IMR-90 (cell line): ENCODE data around the gene TACC2. TPM values are rescaled to one million over a fixed set of nuclear protein-coding genes. Genes with fewer than 3 reads are reported as not detected.

Experiments
- ATAC-seq: fragments of 200-7000 bp; cut with Tn5 transposase; 2 replicates; pipeline ENCODE4 v1.9.1; 2020; ENCODE audit warnings: low read depth, mild to moderate bottlenecking, moderate library complexity
- BruUV-seq: library from RNA; stranded (reverse); fragments of 400-500 nt; replicated peaks from 2 replicates; lab custom pipeline; 2021; lab: Mats Ljungman, UMichigan
- CTCF ChIA-PET: fragments of 300-600 bp; formaldehyde crosslinking; extraction: SDS; loops from one replicate; lab custom pipeline; 2021; ENCODE audit warnings: antibody characterized with exemption; lab: Yijun Ruan, JAX
- POLR2A ChIA-PET: fragments of 300-600 bp; sonication (Branson Sonifier 250); formaldehyde crosslinking; loops from one replicate; lab custom pipeline; 2022; ENCODE audit warnings: antibody characterized with exemption; ENCODE audit not compliant: unreplicated experiment; lab: Charles Lee
- DNase-seq: peaks from one replicate; pipeline ENCODE4 v3.0.0; 2013
- H2AFZ ChIP-seq: replicated peaks from 2 replicates; pipeline ENCODE3; 2013; ENCODE audit warnings: low read length, mild to moderate bottlenecking; ENCODE audit not compliant: poor library complexity
- H2AK5ac ChIP-seq: 2 replicates; pipeline ENCODE4 v1.6.1; 2013; ENCODE audit warnings: low read depth, low read length, inconsistent platforms
- H2AK9ac ChIP-seq: replicated peaks from 2 replicates; pipeline ENCODE3; 2013; ENCODE audit warnings: mild to moderate bottlenecking, low read depth, low read length, moderate library complexity; ENCODE audit not compliant: poor library complexity
- H2BK120ac ChIP-seq: 2 replicates; pipeline ENCODE4 v1.6.1; 2013; ENCODE audit warnings: low read depth, low read length, inconsistent platforms
- H2BK15ac ChIP-seq: 3 replicates; pipeline ENCODE4 v1.6.1; 2013; ENCODE audit warnings: low read depth, low read length, inconsistent platforms
- H2BK20ac ChIP-seq: 2 replicates; pipeline ENCODE4 v1.6.1; 2013; ENCODE audit warnings: low read depth, mild to moderate bottlenecking, inconsistent platforms, low read length, moderate library complexity
- H2BK5ac ChIP-seq: 2 replicates; pipeline ENCODE4 v1.6.1; 2013; ENCODE audit warnings: mild to moderate bottlenecking, low read depth, low read length, inconsistent platforms; ENCODE audit not compliant: poor library complexity, severe bottlenecking
- H3K14ac ChIP-seq: replicated peaks from 2 replicates; pipeline ENCODE4 v1.6.1; 2013; ENCODE audit warnings: low read depth, low read length, inconsistent platforms
- H3K18ac ChIP-seq: 2 replicates; pipeline ENCODE4 v1.6.1; 2013; ENCODE audit warnings: low read depth, low read length, control low read depth
- H3K23ac ChIP-seq: 2 replicates; pipeline ENCODE4 v1.6.1; 2013; ENCODE audit warnings: low read depth, low read length, inconsistent platforms
- H3K27ac ChIP-seq: 2 replicates; pipeline ENCODE4 v1.5.1; 2013; ENCODE audit warnings: mild to moderate bottlenecking, control low read depth, low read length; ENCODE audit not compliant: insufficient read depth
- H3K27me3 ChIP-seq: 2 replicates; pipeline ENCODE4 v1.6.1; 2013; ENCODE audit warnings: low read length; ENCODE audit not compliant: control insufficient read depth, insufficient read depth
- H3K36me3 ChIP-seq: 2 replicates; pipeline ENCODE4 v1.6.1; 2013; ENCODE audit warnings: low read length, mixed read lengths; ENCODE audit not compliant: control insufficient read depth, insufficient read depth
- H3K4ac ChIP-seq: 2 replicates; pipeline ENCODE4 v1.6.1; 2013; ENCODE audit warnings: low read depth, low read length, inconsistent platforms
- H3K4me1 ChIP-seq: 2 replicates; pipeline ENCODE4 v1.6.1; 2013; ENCODE audit warnings: low read length, mixed read lengths; ENCODE audit not compliant: control insufficient read depth, insufficient read depth
- H3K4me2 ChIP-seq: 2 replicates; pipeline ENCODE4 v1.6.1; 2013; ENCODE audit warnings: low read depth, mild to moderate bottlenecking, control low read depth, low read length, moderate library complexity
- H3K4me3 ChIP-seq: 2 replicates; pipeline ENCODE4 v1.5.1; 2013; ENCODE audit warnings: low read depth, mild to moderate bottlenecking, control low read depth, low read length, moderate library complexity; ENCODE audit not compliant: insufficient read depth
- H3K56ac ChIP-seq: 2 replicates; pipeline ENCODE4 v1.6.1; 2013; ENCODE audit warnings: low read length, inconsistent platforms; ENCODE audit not compliant: insufficient read depth; ENCODE audit errors: extremely low read depth
- H3K79me1 ChIP-seq, 2 experiments: 2 replicates each; pipeline ENCODE4 v1.6.1; 2013; ENCODE audit warnings: low read length in 2 of 2, inconsistent platforms in 1 of 2, low read depth in 1 of 2
- H3K9ac ChIP-seq: 2 replicates; pipeline ENCODE4 v1.6.1; 2013; ENCODE audit warnings: low read depth, low read length, control low read depth
- H3K9me1 ChIP-seq: 2 replicates; pipeline ENCODE4 v1.6.1; 2013; ENCODE audit warnings: low read length, inconsistent platforms; ENCODE audit not compliant: insufficient read depth
- H3K9me3 ChIP-seq: 2 replicates; pipeline ENCODE4 v1.6.1; 2013; ENCODE audit warnings: low read length; ENCODE audit not compliant: control insufficient read depth, insufficient read depth
- H4K20me1 ChIP-seq: 2 replicates; pipeline ENCODE4 v1.6.1; 2013; ENCODE audit warnings: low read length, inconsistent platforms; ENCODE audit not compliant: insufficient read depth
- H4K5ac ChIP-seq: 2 replicates; pipeline ENCODE4 v1.6.1; 2013; ENCODE audit warnings: mild to moderate bottlenecking, low read depth, low read length, control low read depth
- H4K8ac ChIP-seq, 2 experiments: 2 replicates each; pipeline ENCODE4 v1.6.1; 2013; ENCODE audit warnings: low read depth in 2 of 2, low read length in 2 of 2, control low read depth in 1 of 2, inconsistent platforms in 1 of 2
- H4K91ac ChIP-seq: 2 replicates; pipeline ENCODE4 v1.6.1; 2013; ENCODE audit warnings: low read depth, low read length, inconsistent platforms; ENCODE audit not compliant: insufficient read depth
- BHLHE40 ChIP-seq: fragments of 150-350 bp; IDR thresholded peaks from 2 replicates; pipeline ENCODE4 v1.6.1; 2016; ENCODE audit warnings: mild to moderate bottlenecking, low read depth, low read length
- CEBPB ChIP-seq: IDR thresholded peaks from 2 replicates; pipeline ENCODE4 v1.6.1; 2012; ENCODE audit warnings: low read depth, low read length, improper control_type of control experiment
- CHD1 ChIP-seq: IDR thresholded peaks from 2 replicates; pipeline ENCODE4 v1.6.1; 2012; ENCODE audit warnings: low read depth, low read length, improper control_type of control experiment
- FOS ChIP-seq: fragments of 150-350 bp; IDR thresholded peaks from 2 replicates; pipeline ENCODE4 v1.6.1; 2016; ENCODE audit warnings: low read depth, low read length
- MAFK ChIP-seq: IDR thresholded peaks from 2 replicates; pipeline ENCODE4 v1.6.1; 2012; ENCODE audit warnings: low read depth, low read length, improper control_type of control experiment
- MAZ ChIP-seq: IDR thresholded peaks from 2 replicates; pipeline ENCODE4 v1.6.1; 2012; ENCODE audit warnings: low read depth, mild to moderate bottlenecking, low read length, improper control_type of control experiment, moderate library complexity, borderline replicate concordance
- MXI1 ChIP-seq: IDR thresholded peaks from 2 replicates; pipeline ENCODE4 v1.6.1; 2012; ENCODE audit warnings: low read depth, mild to moderate bottlenecking, low read length, moderate library complexity, borderline replicate concordance
- NFE2L2 ChIP-seq: fragments of 150-350 bp; IDR thresholded peaks from 2 replicates; pipeline ENCODE4 v1.6.1; 2016; ENCODE audit warnings: low read depth, mild to moderate bottlenecking, low read length
- POLR2A ChIP-seq: IDR thresholded peaks from 2 replicates; pipeline ENCODE4 v1.6.1; 2012; ENCODE audit warnings: mild to moderate bottlenecking, low read depth, low read length
- RAD21 ChIP-seq: IDR thresholded peaks from 2 replicates; pipeline ENCODE4 v1.6.1; 2012; ENCODE audit warnings: low read length, improper control_type of control experiment
- RCOR1 ChIP-seq: IDR thresholded peaks from 2 replicates; pipeline ENCODE4 v1.6.1; 2012; ENCODE audit warnings: mild to moderate bottlenecking, low read length, improper control_type of control experiment; ENCODE audit not compliant: insufficient replicate concordance
- RFX5 ChIP-seq: IDR thresholded peaks from 2 replicates; pipeline ENCODE4 v1.8.0; 2012; ENCODE audit warnings: low read depth, mild to moderate bottlenecking, low read length, moderate library complexity
- SMC3 ChIP-seq: fragments of 150-350 bp; IDR thresholded peaks from 2 replicates; pipeline ENCODE4 v1.6.1; 2016; ENCODE audit warnings: low read depth, mild to moderate bottlenecking, antibody characterized with exemption, low read length, moderate library complexity
- WGBS, 2 experiments: methylation state at CpG; one replicate each; pipeline versions ENCODE4 v1.1.5 to v1.1.7; 2013; ENCODE audit warnings: missing lambda C conversion rate in 2 of 2; ENCODE audit not compliant: insufficient read length in 1 of 2; ENCODE audit errors: extremely low coverage in 2 of 2; 5-methylcytosine and 5-hydroxymethylcytosine counted together
- dilution Hi-C: fragments of 300-500 bp; cut with HindIII; formaldehyde crosslinking; loops from one replicate; pipeline ENCODE4 v1.14.3; 2018; ENCODE audit warnings: low sequenced_read_pairs; ENCODE audit not compliant: unreplicated experiment
- in situ Hi-C: fragments of 300-500 bp; cut with MboI; formaldehyde crosslinking; loops from 3 replicates; pipeline ENCODE4 v1.14.3; 2019; ENCODE audit warnings: low sequenced_read_pairs, inconsistent platforms, mixed read lengths
- intact Hi-C: fragments of 100-400 bp; cut with micrococcal nuclease; formaldehyde crosslinking; loops from 2 replicates; pipeline ENCODE4 v1.10.0; 2022
- polyA plus RNA-seq, 3 experiments: library from polyadenylated mRNA; depleted of rRNA; stranded (reverse); fragments of >200 nt; gene quantifications; 2 replicates each; pipeline ENCODE4 v1.2.3, GENCODE V29; 2012; ENCODE audit warnings: low replicate concordance in 1 of 3
- total RNA-seq: library from RNA; depleted of rRNA; stranded (reverse); fragments of >200 nt; gene quantifications from 2 replicates; pipeline ENCODE4 v1.2.3, GENCODE V29; 2012
- TF ChIP-seq, protein P1 (sequence below): fragments of 150-350 bp; IDR thresholded peaks from 2 replicates; pipeline ENCODE4 v1.6.1; 2016; ENCODE audit warnings: low read depth, mild to moderate bottlenecking, low read length, moderate library complexity, borderline replicate concordance
- TF ChIP-seq, protein P2 (sequence below): fragments of 150-350 bp; IDR thresholded peaks from 2 replicates; pipeline ENCODE4 v1.6.1; 2017; ENCODE audit warnings: mild to moderate bottlenecking, antibody characterized with exemption, low read length, low read depth
- TF ChIP-seq, protein P3 (sequence below): conservative IDR thresholded peaks from 2 replicates; pipeline ENCODE4 v1.5.1; 2012; ENCODE audit warnings: mild to moderate bottlenecking, low read depth, low read length, improper control_type of control experiment

The TACC2 gene
- total and polyA plus RNA-seq, 2 of the 4 experiments (the other 2 are of a cell fraction): 2.9 to 15.4 TPM

DNA sequence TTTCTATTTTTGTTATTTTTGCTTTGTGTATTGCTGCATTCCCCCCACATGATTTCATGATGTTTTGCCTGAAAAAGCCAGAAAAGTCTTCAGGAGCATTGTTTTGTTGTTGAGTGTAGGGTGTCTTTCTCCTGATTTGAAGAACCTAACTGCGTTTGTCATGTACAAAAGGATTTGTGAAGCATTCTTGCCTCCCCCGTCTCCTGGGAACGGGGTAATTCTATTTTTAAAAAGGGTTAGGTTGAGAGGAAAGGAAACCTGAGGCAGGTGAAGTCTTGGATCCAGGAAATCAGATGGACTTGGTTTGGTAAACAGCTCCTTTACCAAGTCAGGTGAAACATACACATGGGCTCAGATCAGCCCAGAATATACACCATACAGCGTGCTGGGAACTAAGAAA, 256.2 kb downstream of the TACC2 start:
- H3K56ac ChIP-seq: no peak overlapping the region
- no peaks in the 10 kb centered on the region for H4K20me1 ChIP-seq
- H2AFZ ChIP-seq: no peak overlapping the region
- ATAC-seq: no peak
- H3K4ac ChIP-seq: no peak overlapping the region
- H3K36me3 ChIP-seq: peaks cover 6% of the 10 kb centered on the region; the same call in 1 of the 2 replicates
- no peak overlapping the region for H3K9ac ChIP-seq
- CTCF ChIA-PET: no interaction called here
- H3K4me3 ChIP-seq: no peak overlapping the region
- H2BK120ac ChIP-seq: no peak overlapping the region
- WGBS, 2 experiments: no CpG with 5 or more reads among the region's 4 CpGs
- no peaks in the 10 kb centered on the region for H3K4me1 ChIP-seq
- H3K18ac ChIP-seq: no peak overlapping the region
- dilution Hi-C loops: no loop called here
- peaks cover 5% of the 10 kb centered on the region; the same call in 1 of the 2 replicates for H3K9me1 ChIP-seq
- H3K23ac ChIP-seq: no peak overlapping the region
- no peak overlapping the region for H3K27ac ChIP-seq
- intact Hi-C loops: no loop called here
- no peak overlapping the region for H3K4me2 ChIP-seq
- no peaks in the 10 kb centered on the region for H3K9me3 ChIP-seq
- POLR2A ChIA-PET: no interaction called here
- H4K5ac ChIP-seq: no peak overlapping the region
- no peak overlapping the region for H2AK9ac ChIP-seq
- no peak overlapping the region for H2BK20ac ChIP-seq
- TF ChIP-seq RCOR1: no peak
- TF ChIP-seq POLR2A: no peak
- TF ChIP-seq CHD1: no peak
- no peak for TF ChIP-seq BHLHE40
- no peak for TF ChIP-seq CEBPB
- no peak for TF ChIP-seq MAZ
- TF ChIP-seq RAD21: no peak
- no peak for TF ChIP-seq FOS
- no peak for TF ChIP-seq RFX5
- TF ChIP-seq MXI1: no peak
- TF ChIP-seq, protein P1, sequence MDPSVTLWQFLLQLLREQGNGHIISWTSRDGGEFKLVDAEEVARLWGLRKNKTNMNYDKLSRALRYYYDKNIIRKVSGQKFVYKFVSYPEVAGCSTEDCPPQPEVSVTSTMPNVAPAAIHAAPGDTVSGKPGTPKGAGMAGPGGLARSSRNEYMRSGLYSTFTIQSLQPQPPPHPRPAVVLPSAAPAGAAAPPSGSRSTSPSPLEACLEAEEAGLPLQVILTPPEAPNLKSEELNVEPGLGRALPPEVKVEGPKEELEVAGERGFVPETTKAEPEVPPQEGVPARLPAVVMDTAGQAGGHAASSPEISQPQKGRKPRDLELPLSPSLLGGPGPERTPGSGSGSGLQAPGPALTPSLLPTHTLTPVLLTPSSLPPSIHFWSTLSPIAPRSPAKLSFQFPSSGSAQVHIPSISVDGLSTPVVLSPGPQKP: no peak
- no peak for TF ChIP-seq NFE2L2
- TF ChIP-seq, protein P2, sequence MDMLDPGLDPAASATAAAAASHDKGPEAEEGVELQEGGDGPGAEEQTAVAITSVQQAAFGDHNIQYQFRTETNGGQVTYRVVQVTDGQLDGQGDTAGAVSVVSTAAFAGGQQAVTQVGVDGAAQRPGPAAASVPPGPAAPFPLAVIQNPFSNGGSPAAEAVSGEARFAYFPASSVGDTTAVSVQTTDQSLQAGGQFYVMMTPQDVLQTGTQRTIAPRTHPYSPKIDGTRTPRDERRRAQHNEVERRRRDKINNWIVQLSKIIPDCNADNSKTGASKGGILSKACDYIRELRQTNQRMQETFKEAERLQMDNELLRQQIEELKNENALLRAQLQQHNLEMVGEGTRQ: no peak
- no peak for TF ChIP-seq SMC3
- TF ChIP-seq, protein P3, sequence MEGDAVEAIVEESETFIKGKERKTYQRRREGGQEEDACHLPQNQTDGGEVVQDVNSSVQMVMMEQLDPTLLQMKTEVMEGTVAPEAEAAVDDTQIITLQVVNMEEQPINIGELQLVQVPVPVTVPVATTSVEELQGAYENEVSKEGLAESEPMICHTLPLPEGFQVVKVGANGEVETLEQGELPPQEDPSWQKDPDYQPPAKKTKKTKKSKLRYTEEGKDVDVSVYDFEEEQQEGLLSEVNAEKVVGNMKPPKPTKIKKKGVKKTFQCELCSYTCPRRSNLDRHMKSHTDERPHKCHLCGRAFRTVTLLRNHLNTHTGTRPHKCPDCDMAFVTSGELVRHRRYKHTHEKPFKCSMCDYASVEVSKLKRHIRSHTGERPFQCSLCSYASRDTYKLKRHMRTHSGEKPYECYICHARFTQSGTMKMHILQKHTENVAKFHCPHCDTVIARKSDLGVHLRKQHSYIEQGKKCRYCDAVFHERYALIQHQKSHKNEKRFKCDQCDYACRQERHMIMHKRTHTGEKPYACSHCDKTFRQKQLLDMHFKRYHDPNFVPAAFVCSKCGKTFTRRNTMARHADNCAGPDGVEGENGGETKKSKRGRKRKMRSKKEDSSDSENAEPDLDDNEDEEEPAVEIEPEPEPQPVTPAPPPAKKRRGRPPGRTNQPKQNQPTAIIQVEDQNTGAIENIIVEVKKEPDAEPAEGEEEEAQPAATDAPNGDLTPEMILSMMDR: no peak
- TF ChIP-seq MAFK: no peak
- DNase-seq: no peak
- no peak overlapping the region for H4K8ac ChIP-seq
- no TSS peak for BruUV-seq
- no peak overlapping the region for H2BK5ac ChIP-seq
- no peak overlapping the region for H2AK5ac ChIP-seq
- no peak overlapping the region for H2BK15ac ChIP-seq
- no peak overlapping the region for H4K91ac ChIP-seq
- H3K27me3 ChIP-seq: no peaks in the 10 kb centered on the region
- no peak overlapping the region for H3K14ac ChIP-seq
- in situ Hi-C loops: no loop called here
- no peaks in the 10 kb centered on the region for H3K79me1 ChIP-seq
